ENCODE results near the gene FCN1.

The FCN1 gene

DNA sequence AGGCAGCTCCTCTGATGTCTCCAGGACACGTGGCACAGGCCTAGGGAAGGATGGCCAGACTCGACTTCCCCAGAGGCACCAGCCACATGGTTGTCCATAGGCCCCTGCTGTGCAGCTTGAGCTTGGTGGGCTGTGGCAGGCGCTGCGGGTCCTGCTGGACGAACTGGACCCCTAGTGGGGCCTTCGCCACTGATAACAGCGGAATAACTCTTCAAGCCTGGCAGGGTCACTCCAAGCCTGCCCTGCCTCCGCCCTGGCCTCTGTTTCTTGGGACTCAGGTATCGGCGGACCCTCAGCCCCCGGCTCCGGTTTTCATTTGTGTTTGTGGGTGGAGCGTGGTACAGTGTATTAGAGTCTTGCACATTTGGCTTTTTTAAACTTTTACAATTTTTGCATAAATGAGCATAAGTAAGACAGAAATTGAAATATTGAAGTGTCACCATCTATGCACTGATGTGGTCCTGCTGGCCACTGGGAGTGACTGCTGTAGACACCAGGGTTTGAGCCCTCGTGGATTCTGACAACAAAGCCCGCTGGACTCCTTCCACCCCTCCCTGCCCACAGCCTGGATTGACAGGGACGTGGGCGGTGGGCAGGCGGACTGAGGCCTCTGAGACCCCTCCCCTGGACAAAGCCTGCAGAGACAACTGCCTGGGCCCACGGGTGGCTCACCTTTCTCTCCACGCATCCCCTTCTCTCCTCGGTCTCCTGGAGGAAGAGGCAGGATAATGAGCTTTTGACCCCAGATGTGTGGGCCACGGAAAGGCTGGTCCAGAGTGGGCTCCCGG is 3.8 kb downstream of the FCN1 start:
- DNase-seq (ENCODE audit: low spot score), result no peak

DNA sequence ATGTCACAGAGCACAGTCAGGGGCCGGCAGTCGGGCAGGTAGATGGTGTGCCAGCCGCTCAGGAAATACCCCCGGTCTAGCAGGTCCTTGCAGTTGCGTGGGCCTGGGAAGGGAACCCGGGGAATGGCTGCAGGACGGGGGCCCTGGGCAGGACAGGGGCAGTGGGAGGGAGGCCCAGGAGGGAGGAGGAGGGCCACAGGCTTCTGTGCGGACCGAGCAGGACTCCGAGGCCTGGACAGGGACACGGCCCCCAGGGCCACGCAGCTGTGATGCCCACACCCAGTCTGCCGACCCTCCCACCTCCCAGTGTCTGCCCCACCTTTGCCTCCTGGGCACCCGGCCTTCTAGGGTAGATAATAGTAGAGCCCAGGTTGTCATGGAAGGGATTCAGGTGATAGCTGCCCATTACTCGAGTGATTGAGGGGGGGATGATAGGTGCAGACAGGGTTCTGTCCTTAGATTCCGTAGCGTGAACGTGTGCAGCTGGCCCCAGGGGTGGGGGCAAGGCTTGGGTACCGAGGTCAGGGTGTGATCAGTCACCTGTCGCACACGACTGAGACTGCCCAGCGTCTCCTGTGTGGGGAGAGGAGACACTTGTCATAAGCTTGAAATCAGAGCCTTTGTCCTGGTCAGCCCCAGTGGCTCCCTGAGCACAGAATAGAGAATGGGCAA is 4.5 kb downstream of the FCN1 start:
- DNase-seq (ENCODE audit: low spot score), result no peak

GRCh38 chr9:134912126-134912840 is 5.4 kb downstream of the FCN1 start:
- DNase-seq (ENCODE audit: low spot score), result no peak

GRCh38 chr9:134909511-134910481 is 7.9 kb downstream of the FCN1 start:
- no peak for DNase-seq (ENCODE audit: low spot score)

- DNase-seq (ENCODE audit: low spot score), result no peak
Measured at GRCh38 chr9:134908524-134909309, 9.0 kb downstream of the FCN1 start.

- DNase-seq (ENCODE audit: low spot score), result no peak
Measured at GRCh38 chr9:134902936-134903335, 14.8 kb downstream of the FCN1 start.

- no peak for DNase-seq (ENCODE audit: low spot score)
Measured at GRCh38 chr9:134899818-134900217, 17.9 kb downstream of the FCN1 start.

DNA sequence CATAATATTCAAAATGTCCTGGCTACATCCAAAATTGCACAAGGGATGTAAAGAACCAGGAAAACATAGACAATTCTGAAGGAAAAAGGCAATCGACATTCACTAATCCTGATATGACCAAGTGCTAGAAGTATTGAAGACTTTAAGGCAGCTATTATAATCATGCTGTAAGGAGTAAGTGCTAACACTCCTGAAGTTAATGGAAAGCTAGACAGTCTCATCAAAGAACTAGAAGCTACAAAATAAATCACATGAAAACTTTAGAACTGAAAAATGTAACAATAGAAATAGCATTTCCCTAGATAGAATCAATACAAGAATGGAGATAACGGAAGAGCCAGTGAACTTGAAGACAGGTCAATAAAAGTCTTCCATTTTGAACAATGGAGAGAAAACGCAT is 18.5 kb downstream of the FCN1 start:
- DNase-seq (ENCODE audit: low spot score), result no peak

- DNase-seq (ENCODE audit: low spot score), result no peak
Measured at GRCh38 chr9:134898319-134898718, 19.4 kb downstream of the FCN1 start.

- no peak for DNase-seq (ENCODE audit: low spot score)
Measured at GRCh38 chr9:134897584-134898170, 20.0 kb downstream of the FCN1 start.

- DNase-seq (ENCODE audit: low spot score), result no peak
Measured at GRCh38 chr9:134896834-134897583, 20.7 kb downstream of the FCN1 start.

DNA sequence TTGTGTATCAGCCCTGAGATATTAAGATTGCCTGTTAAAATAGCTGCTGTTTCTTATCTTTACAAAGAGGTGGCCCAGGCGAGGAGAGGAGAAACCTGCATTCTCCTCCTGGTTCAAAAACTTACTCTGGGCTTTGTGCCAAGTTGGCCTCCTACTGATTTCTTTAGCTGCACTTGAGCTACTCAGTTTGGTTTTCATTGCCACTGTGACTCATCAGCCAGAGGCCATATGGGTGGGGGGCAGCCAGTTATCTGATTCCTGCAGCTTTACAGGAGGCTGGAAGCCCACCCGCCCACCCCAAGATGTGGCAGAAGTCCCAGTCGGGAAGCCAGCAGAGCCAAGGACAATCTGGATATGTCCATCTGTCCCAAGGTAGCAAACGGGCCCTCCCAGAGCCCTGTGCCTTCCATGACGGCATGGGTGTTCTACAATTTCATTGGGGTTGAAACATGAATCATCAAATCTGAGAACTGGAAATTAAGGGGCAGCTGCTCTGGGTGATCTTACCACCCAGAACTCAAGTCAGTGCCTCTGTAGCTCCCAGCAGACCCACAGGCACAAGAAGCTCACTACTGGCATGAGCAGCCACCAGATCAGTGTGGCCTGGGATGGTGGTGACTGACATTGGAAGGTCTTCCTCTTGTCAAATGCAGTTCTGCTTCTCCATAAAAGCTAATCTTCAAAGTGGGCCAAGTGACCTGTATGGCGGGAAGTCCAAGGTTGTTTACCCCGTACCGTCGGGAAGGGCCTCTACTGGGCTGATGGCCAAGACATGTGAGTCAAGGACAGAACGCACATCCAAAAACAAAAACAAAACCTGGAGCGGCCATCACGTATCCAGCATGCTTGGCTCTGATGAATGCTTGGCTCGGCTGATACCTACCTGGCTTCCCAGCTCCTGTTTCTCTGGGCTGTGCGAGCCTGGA is 21.5 kb downstream of the FCN1 start:
- DNase-seq (ENCODE audit: low spot score), result peak; percentile 37

DNA sequence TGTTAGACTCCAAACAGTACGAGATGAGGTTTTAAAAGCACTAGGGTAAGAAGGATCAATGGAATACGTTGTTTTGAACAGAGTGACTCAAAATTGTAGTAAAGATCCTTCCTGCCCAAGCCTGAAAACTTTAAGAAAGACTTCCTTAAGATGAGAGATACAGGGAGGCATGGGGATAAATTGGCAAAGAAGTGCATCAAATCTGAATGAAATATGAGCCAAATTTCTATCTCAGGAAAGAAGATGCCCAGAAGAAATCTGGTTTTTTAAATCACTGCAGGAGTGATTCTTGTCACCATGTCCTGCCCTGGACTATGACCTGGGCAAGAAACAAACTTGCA is 22.2 kb downstream of the FCN1 start:
- no peak for DNase-seq (ENCODE audit: low spot score)

DNA sequence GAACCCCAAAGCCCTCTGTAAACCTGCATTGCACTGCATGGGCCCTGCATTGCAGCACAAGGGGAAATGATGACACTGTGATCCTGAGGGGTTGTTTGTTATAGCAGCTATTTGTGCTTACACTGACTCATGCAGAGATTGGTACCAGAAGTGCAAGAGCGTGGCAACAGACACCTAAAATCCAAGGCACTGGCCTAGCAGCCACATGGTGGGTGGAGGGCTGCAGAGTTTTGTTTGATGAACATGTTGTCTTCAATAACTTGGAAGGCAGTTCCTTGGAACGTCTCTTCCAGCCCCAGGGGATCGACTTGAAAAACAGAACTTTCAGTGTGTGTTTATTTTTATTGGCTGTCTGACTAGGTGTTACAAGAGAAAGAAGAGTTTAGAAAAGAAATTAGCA is 22.6 kb downstream of the FCN1 start:
- no peak for DNase-seq (ENCODE audit: low spot score)

- DNase-seq (ENCODE audit: low spot score), result no peak
Measured at GRCh38 chr9:134894136-134894860, 23.4 kb downstream of the FCN1 start.

- no peak for DNase-seq (ENCODE audit: low spot score)
Measured at GRCh38 chr9:134892820-134893420, 24.8 kb downstream of the FCN1 start.

- no peak for DNase-seq (ENCODE audit: low spot score)
Measured at GRCh38 chr9:134892221-134892620, 25.5 kb downstream of the FCN1 start.

- DNase-seq (ENCODE audit: low spot score), result no peak
Measured at GRCh38 chr9:134891713-134892112, 26.0 kb downstream of the FCN1 start.

All from hepatic stellate cell (primary cell).